CD4-positive, alpha-beta T cell treated with Interleukin-17A for 4 hours (primary cell): Measurements from ENCODE around the gene SMIM14.
"Not testable (repeated sequence)": the region's sequence is repeated elsewhere in the genome, so short reads cannot be mapped to it uniquely, and the experiment has no call there.

Source experiments
- DNase-seq: peaks from one replicate; pipeline ENCODE4 v3.0.0-alpha.2; 2020; ENCODE audit warnings: mixed read lengths

Gene SMIM14

DNA sequence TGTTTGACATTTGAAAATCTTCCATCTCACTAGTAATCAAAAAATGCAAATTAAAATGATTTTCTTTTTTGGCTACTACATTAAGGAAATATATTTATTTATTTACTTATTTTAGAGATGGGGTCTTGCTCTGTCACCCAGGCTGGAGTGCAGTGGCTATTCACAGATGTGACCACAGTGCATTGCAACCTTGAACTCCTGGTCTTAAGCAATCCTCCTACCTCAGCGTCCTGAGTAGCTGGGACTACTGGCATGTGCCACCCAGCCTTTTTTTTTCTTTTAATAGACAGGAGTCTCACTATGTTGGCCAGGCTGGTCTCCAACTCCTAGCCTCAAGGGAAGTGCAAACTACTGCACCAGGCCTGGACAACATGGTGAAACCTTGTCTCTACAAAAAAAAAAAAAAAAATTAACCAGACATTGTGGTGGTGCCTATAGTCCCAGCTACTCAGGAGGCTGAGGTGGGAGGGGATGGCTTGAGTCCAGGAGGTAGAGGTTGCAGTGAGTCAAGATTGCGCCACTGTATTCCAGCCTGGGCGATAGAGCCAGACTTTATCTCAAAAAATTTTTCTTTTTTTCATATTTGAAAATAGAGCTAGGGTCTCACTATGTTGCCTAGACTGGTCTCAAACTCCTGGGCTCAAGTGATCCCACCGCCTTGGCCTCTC, 4.4 kb upstream of the SMIM14 start:
- no peak for DNase-seq

GRCh38 chr4:39641451-39641850, 2.8 kb upstream of the SMIM14 start:
- DNase-seq = no peak

DNA sequence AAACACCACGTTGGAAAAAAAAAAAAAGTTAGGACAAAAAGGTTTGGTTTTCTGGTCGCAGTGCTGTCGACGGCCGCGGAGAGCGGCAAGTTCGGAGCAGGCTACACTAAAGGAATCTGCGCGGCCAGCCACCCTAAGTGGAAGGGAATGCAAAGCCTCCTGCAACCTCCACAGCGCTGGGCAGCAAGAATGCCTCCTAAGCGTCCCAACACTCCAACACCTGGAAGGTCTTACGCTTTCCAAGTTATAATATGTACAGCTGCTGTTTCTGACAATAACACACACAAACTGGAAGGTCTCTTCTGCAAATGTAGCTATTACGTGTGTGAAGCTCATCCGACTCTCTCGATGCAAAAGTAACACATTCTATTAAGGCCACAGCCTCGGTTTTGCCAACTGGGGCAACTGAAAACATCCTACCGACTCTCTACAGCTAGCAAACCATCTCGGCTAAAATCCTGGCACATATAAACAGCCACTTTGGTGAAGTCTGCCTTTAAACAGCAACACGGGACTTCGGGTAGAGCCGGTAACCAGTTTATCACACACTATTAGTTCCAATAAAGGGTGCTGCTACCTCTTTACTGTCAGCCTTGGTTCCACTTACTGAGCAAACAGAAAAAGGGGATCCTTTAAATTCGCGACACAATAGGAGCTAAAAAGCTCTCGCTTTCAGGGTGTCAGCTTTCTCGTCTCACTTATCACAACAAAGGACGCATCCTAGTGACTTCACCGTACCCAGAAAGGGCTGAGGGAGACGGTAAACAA, 895 bp downstream of the SMIM14 start:
- peak; percentile 24 for DNase-seq

GRCh38 chr4:39637221-39637585, 1.5 kb downstream of the SMIM14 start:
- no peak for DNase-seq

DNA sequence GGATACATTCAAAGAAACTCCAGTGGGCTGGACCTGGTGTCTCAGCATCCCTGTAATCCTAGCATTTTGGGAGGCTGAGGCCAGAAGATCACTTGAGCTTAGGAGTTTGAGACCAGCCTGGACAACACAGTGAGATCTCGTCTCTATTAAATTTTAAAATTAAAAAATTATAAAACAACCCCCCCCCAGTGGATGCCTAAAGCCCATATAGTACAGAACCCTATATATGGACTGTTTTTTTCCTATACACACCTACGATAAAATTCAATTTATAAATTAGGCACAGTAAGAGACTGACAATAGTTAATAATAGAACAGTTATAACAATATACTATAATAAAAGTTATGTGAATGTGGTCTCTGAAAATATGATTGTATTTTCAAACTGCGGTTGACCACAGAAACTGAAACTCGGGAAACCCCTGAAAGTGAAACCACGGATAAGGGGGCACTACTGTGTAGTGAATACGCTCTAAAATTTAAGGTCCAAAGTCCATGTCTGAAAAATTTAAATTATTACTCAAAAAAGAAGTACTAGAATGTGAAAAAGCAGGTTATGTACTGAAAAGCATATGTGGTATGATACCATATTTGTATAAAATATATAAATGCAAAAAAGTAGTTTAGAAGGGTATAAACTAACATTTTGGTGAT, 2.0 kb downstream of the SMIM14 start:
- DNase-seq = no peak

- no peak for DNase-seq
Observed at GRCh38 chr4:39635023-39635422, 3.6 kb downstream of the SMIM14 start.

- DNase-seq = no peak
Observed at GRCh38 chr4:39631700-39632079, 7.0 kb downstream of the SMIM14 start.

- DNase-seq = no peak
Observed at GRCh38 chr4:39627413-39627812, 11.3 kb downstream of the SMIM14 start.

GRCh38 chr4:39626913-39627312, 11.8 kb downstream of the SMIM14 start:
- DNase-seq = no peak

DNA sequence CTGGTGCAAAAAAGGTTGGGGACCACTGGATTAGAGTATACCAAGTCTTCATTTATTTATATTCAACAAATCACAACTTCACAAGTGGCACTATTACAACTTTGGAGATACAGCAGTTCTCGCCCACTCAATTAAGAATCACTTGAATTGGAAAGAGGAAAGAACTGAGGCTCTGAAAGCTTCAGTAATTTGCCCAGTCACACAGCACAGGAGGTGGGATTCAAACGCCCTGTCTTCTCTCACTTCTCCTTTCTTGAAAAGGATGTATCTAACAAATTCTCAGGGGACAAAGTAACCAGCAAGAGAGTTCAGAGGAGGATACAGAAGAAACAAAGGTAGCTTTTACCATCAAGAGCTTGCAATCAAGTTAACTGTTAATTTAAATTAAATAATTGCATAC, 12.4 kb downstream of the SMIM14 start:
- no peak for DNase-seq

DNA sequence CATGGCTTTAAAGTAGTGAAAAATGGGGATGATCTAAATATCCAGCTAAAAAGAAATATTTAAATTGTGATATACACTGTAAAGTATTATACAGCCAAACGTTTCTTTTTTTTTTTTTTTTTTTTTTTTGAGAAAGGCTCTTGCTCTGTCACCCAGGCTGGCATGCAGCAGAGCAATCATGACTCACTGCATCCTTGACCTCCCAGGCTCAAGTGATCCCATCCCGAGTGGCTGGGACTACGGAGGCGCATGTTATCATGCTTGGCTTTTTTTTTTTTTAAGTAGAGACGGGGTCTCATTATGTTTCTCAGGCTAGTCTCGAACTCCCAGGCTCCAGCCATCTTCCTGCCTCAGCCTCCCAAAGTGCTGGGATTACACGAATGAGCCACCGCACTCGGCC, 17.1 kb downstream of the SMIM14 start:
- no peak for DNase-seq

GRCh38 chr4:39620551-39621313, 17.9 kb downstream of the SMIM14 start:
- DNase-seq = no peak

- DNase-seq = no peak
Observed at GRCh38 chr4:39617534-39617933, 21.1 kb downstream of the SMIM14 start.

DNA sequence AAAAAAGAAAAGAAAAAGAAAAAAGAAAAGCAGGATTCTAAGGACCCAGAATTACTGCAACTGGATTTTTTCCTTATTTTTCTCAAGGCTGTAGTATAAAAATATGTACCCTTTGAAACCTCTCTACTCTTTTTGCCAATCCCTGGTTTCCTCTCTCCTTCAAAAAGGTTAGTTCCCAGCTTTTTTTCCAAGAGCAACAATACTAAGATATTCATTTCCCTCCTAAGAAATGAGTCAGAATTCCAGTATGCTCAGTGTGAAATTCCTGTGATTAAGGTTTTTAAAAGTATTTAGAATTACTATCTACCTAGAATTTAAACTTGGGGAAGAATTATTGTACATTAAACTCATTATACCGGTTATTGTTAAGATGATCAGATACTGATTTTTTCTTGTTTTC, 22.0 kb downstream of the SMIM14 start:
- DNase-seq = no peak

GRCh38 chr4:39616112-39616511, 22.6 kb downstream of the SMIM14 start:
- not testable (repeated sequence) for DNase-seq

DNA sequence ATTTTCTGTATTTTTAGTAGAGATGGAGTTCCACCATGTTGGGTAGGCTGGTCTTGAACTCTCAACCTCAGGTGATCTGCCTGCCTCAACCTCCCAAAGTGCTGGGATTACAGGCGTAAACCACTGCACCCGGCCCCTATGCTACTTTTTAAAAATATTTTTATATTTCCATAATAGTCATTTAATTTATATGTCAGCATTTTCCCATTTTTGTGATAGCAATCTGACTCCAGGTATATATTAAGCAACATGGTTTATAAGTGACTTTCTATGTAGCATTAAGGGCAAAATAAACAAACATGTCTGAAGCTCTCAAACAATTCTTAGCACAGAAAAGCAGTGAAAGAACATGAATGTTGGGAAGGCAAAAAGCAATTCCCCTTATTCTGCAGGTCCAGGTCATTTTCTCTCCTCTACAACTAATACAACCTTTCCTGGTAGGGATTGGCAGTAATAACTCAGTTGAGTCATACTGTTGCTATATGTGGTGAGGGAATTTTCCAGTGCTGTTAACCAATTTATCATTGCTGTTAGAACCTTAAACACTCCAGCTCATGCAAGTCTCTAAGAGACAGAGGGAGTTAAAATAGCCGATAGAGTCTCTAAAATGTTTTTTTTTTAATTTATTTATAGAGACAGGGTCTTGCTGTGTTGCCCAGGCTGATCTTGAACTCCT, 24.0 kb downstream of the SMIM14 start:
- no peak for DNase-seq

- DNase-seq = no peak
Observed at GRCh38 chr4:39613093-39613656, 25.5 kb downstream of the SMIM14 start.

DNA sequence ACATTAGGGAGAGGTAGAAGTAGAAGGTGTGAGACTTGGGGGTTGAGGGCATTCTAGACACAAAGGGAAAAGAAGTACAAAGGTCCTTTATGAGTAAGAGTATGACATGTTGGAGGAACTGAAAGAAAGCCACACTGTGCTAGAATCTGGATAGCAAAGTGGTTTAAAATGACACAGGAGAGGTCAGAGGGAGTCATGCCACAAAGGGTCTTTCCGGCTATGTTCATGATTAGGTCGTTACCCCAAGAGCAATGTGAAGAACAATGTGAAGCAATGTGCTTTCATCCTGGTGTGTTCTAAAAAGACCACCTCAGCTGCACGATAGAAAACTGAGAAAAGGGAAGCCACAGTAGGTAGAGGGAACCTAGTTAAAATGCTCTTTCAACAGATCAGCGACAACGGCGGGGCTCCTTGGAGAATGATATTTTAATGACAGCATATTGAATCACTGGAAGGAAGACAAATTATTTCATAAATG, 29.2 kb downstream of the SMIM14 start:
- DNase-seq = no peak

DNA sequence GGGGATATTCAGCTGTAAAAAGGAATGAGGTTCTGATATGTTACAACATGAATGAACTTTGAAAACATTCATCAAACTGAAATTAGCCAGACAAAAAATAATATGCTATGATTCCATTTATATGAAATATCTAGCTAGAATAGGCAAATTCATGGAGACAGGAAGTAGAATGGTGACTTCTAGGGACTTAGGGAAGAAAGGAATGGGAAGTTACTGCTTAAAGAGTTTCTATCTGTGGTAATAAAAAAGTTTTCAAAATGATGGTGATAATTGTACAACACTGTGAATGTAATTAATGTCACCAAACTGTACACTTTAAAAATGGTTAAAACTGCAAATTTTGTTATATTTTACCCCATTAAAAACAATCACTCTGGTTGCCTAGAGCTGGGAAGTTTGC, 30.2 kb downstream of the SMIM14 start:
- no peak for DNase-seq

GRCh38 chr4:39606747-39607146, 31.9 kb downstream of the SMIM14 start:
- DNase-seq = no peak

- no peak for DNase-seq
Observed at GRCh38 chr4:39597695-39598381, 40.8 kb downstream of the SMIM14 start.

DNA sequence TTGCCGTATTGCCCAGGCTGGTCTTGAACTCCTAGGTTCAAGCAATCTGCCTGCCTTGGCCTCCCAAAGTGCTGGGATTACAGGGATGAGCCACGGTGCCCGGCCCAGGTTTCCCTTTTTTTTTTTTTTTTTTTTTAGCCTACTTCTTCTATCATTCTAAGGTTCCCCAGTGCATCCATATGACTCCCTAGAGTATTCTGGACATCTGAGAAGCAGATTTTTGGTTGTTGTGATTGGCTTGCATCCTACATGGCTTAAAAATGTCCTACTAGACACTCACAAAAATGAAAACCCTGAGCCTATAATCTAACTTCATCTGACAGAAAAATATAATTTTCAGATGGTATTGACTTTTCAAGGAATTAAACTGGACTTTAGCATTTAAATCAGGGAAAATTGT, 41.7 kb downstream of the SMIM14 start:
- DNase-seq = no peak
